A549 (cell line): ENCODE results near the gene SEMA5B. TPM values are rescaled to one million over a fixed set of nuclear protein-coding genes. Genes with fewer than 3 reads are reported as not detected.

Experiments
- ATAC-seq, 2 experiments: fragments of 200-7000 bp in 1 of 2; fragments of >200 bp in 1 of 2; cut with Nextera tagmentation in 1 of 2; cut with Tn5 transposase in 1 of 2; 3 replicates each; pipeline versions ENCODE4 v1.8.0 to v1.9.1; 2018 to 2020; ENCODE audit warnings: mild to moderate bottlenecking in 1 of 2, moderate library complexity in 1 of 2
- CTCF ChIA-PET: fragments of 300-600 bp; sonication (Branson Sonifier 250); formaldehyde crosslinking; extraction: SDS; loops from one replicate; lab custom pipeline; 2021; ENCODE audit warnings: antibody characterized with exemption, inconsistent platforms; lab: Yijun Ruan, JAX
- POLR2A ChIA-PET: fragments of 350-600 bp; formaldehyde crosslinking; extraction: SDS; loops from one replicate; lab custom pipeline; 2021; ENCODE audit warnings: antibody characterized with exemption, inconsistent platforms; lab: Yijun Ruan, JAX
- DNase-seq, 2 experiments: peaks; one replicate each; pipeline versions ENCODE4 v3.0.0 to v3.0.0-alpha.2; 2011 to 2016; ENCODE audit warnings: low read depth in 1 of 2, low spot score in 1 of 2
- FAIRE-seq: peaks from 2 replicates; lab custom pipeline; 2011; peaks lifted over from hg19 to GRCh38; lab: Jason Lieb, UNC
- H3K27ac ChIP-seq, 2 experiments: fragments of >200 bp; sonication (Bioruptor Twin); formaldehyde crosslinking; 3 replicates each; pipeline ENCODE4 v1.5.1; 2016 to 2017
- H3K4me1 ChIP-seq: fragments of >200 bp; sonication (Bioruptor Twin); formaldehyde crosslinking; 3 replicates; pipeline ENCODE4 v1.6.1; 2016
- H3K4me2 ChIP-seq: fragments of >200 bp; sonication (Bioruptor Twin); formaldehyde crosslinking; 3 replicates; pipeline ENCODE4 v1.6.1; 2016
- H3K4me3 ChIP-seq: fragments of >200 bp; sonication (Bioruptor Twin); formaldehyde crosslinking; 3 replicates; pipeline ENCODE4 v1.5.1; 2016
- H3K9me3 ChIP-seq: fragments of >200 bp; sonication (Bioruptor Twin); formaldehyde crosslinking; 3 replicates; pipeline ENCODE4 v1.6.1; 2016
- BHLHE40 ChIP-seq: IDR thresholded peaks from 2 replicates; pipeline ENCODE4 v1.6.1; 2012; ENCODE audit warnings: low read depth, low read length, inconsistent platforms
- CHD2 ChIP-seq: fragments of 150-350 bp; IDR thresholded peaks from 2 replicates; pipeline ENCODE4 v1.6.1; 2014; ENCODE audit warnings: low read length; ENCODE audit not compliant: partially characterized antibody
- CHD4 ChIP-seq: fragments of 200-600 bp; sonication (generic); IDR thresholded peaks from 2 replicates; pipeline ENCODE4 v1.6.1; 2016; ENCODE audit warnings: antibody characterized with exemption, mild to moderate bottlenecking, borderline replicate concordance
- FOXS1 ChIP-seq: fragments of 250-450 bp; sonication (Bioruptor Pico); IDR thresholded peaks from 2 replicates; pipeline ENCODE4 v1.5.0; 2020; ENCODE audit warnings: mild to moderate bottlenecking, moderate library complexity
- HOXB13 ChIP-seq: fragments of 250-450 bp; sonication (Bioruptor Pico); IDR thresholded peaks from 2 replicates; pipeline ENCODE4 v1.5.0; 2020; ENCODE audit warnings: low read depth, mild to moderate bottlenecking, moderate library complexity
- HOXB5 ChIP-seq: fragments of 250-450 bp; sonication (Bioruptor Pico); IDR thresholded peaks from 2 replicates; pipeline ENCODE4 v1.5.0; 2020; ENCODE audit warnings: mild to moderate bottlenecking, moderate library complexity
- JUNB ChIP-seq: fragments of >200 bp; sonication (Bioruptor Twin); formaldehyde crosslinking; IDR thresholded peaks from 2 replicates; pipeline ENCODE4 v1.6.1; 2016
- KDM5A ChIP-seq: fragments of 200-600 bp; sonication (generic); IDR thresholded peaks from 2 replicates; pipeline ENCODE4 v1.6.1; 2016; ENCODE audit warnings: antibody characterized with exemption, mild to moderate bottlenecking
- MAX ChIP-seq: IDR thresholded peaks from 2 replicates; pipeline ENCODE4 v1.6.1; 2012
- MYC ChIP-seq: IDR thresholded peaks from 2 replicates; pipeline ENCODE4 v1.6.1; 2012; ENCODE audit warnings: mild to moderate bottlenecking, inconsistent platforms, low read length, improper control_type of control experiment, borderline replicate concordance
- NFE2L2 ChIP-seq: fragments of 150-350 bp; conservative IDR thresholded peaks from 2 replicates; pipeline ENCODE4 v1.6.1; 2014; ENCODE audit warnings: low read length
- NR3C1 ChIP-seq: fragments of >200 bp; sonication (Bioruptor Twin); formaldehyde crosslinking; IDR thresholded peaks from 3 replicates; pipeline ENCODE4 v1.6.1; 2017
- PHF8 ChIP-seq: fragments of 200-600 bp; sonication (generic); IDR thresholded peaks from 2 replicates; pipeline ENCODE4 v1.6.1; 2016; ENCODE audit warnings: low read depth, mild to moderate bottlenecking, antibody characterized with exemption, moderate library complexity, borderline replicate concordance
- POLR2A ChIP-seq: IDR thresholded peaks from 2 replicates; pipeline ENCODE4 v1.6.1; 2012; ENCODE audit warnings: mild to moderate bottlenecking, low read length
- POLR2AphosphoS2 ChIP-seq: conservative IDR thresholded peaks from 2 replicates; pipeline ENCODE4 v1.6.1; 2012; ENCODE audit warnings: low read length, improper control_type of control experiment, inconsistent platforms
- RAD21 ChIP-seq, 2 experiments: fragments of >200 bp in 1 of 2; sonication (Bioruptor Twin) in 1 of 2; formaldehyde crosslinking in 1 of 2; IDR thresholded peaks in 1 of 2; conservative IDR thresholded peaks in 1 of 2; 2 replicates in 1 of 2; 3 replicates in 1 of 2; pipeline ENCODE4 v1.6.1; 2012 to 2018; ENCODE audit warnings: inconsistent platforms in 1 of 2
- RARB ChIP-seq: fragments of 250-450 bp; sonication (Bioruptor Pico); IDR thresholded peaks from 2 replicates; pipeline ENCODE4 v1.8.0; 2021; ENCODE audit warnings: mild to moderate bottlenecking, moderate library complexity
- RCOR1 ChIP-seq: fragments of 150-350 bp; IDR thresholded peaks from 2 replicates; pipeline ENCODE4 v1.6.1; 2014; ENCODE audit warnings: antibody characterized with exemption, low read length, low read depth
- TP53 ChIP-seq: fragments of 250-450 bp; sonication (Bioruptor Pico); IDR thresholded peaks from 2 replicates; pipeline ENCODE4 v1.5.0; 2021; ENCODE audit warnings: mild to moderate bottlenecking, moderate library complexity
- ZFP36 ChIP-seq: fragments of 450-650 bp; IDR thresholded peaks from 2 replicates; pipeline ENCODE4 v1.6.1; 2014; ENCODE audit warnings: borderline replicate concordance; ENCODE audit not compliant: partially characterized antibody
- WGBS: methylation state at CpG from one replicate; pipeline ENCODE4 v1.1.6; 2017; ENCODE audit errors: missing lambda C conversion rate; 5-methylcytosine and 5-hydroxymethylcytosine counted together
- polyA plus RNA-seq, 4 experiments: library from polyadenylated mRNA; depleted of rRNA in 3 of 4; stranded (reverse); fragments of >200 nt; fragmentation: RNase III in 1 of 4; extraction: RNeasy Plus Mini Kit Qiagen cat#74134 plus additional on column Dnase treatment in 1 of 4; gene quantifications; 2 replicates in 3 of 4; 3 replicates in 1 of 4; pipeline ENCODE4 v1.2.3, GENCODE V29; 2011 to 2017
- TF ChIP-seq, protein P1 (sequence below): fragments of >200 bp; sonication (Bioruptor Twin); formaldehyde crosslinking; IDR thresholded peaks from 3 replicates; pipeline ENCODE4 v1.5.1; 2016
- TF ChIP-seq, protein P2 (sequence below): fragments of 250-450 bp; sonication (Bioruptor Pico); IDR thresholded peaks from 2 replicates; pipeline ENCODE4 v1.5.0; 2021; ENCODE audit warnings: mild to moderate bottlenecking, moderate library complexity, borderline replicate concordance
- TF ChIP-seq, protein P3 (sequence below): fragments of 450-650 bp; IDR thresholded peaks from 2 replicates; pipeline ENCODE4 v1.6.1; 2014; ENCODE audit warnings: antibody characterized with exemption
- TF ChIP-seq, protein P4 (sequence below): fragments of 250-450 bp; sonication (Bioruptor Pico); IDR thresholded peaks from 2 replicates; pipeline ENCODE4 v1.5.0; 2020; ENCODE audit warnings: low read depth, mild to moderate bottlenecking, moderate library complexity

SEMA5B gene
- polyA plus RNA-seq, 2 of the 4 experiments (the other 2 are of a cell fraction), result 0.03 TPM; not detected in 1

- Histone ChIP-seq H3K4me2 (no peak overlapping the region), H3K4me1 (no peaks in the 10 kb centered on the region), H3K4me3 (no peak overlapping the region), H3K27ac (no peak overlapping the region), H3K9me3 (no peaks in the 10 kb centered on the region)
- ChIA-PET POLR2A (no interaction called here), CTCF (no interaction called here)
- no peak for DNase-seq
- no peak for TF ChIP-seq NR3C1
- TF ChIP-seq POLR2A, result no peak
- no peak for FAIRE-seq
- 34% methylated on average over 8 of the region's 8 CpGs for WGBS
- no peak for ATAC-seq
These were observed 25.3 kb downstream of the SEMA5B start for GRCh38 chr3:123002100-123002748.

DNA sequence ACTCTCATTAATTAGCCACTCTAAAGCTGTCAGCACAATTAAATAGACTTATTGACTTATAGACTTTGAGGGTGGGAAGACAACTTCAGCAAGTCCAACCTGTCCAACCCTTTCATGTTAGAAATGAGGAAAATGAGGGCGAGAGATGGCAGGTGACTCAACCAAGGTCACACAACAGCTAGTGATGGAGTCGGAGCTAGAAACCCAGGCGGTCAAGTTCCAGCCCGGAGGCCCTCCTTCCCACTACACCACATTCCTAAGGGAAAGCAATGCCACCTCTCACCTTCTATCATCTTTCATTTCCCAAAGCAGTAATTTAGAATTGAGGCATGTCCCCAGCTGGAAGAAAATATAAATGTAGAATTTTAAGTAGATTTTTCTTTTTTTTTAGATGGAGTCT, 28.7 kb downstream of the SEMA5B start:
- H3K4me3 ChIP-seq, result no peak overlapping the region
- WGBS, result 68% methylated on average over 4 of the region's 4 CpGs
- FAIRE-seq (no peak), ATAC-seq (no peak)
- TF ChIP-seq JUNB (no peak), POLR2AphosphoS2 (no peak), RARB (CRISPR knock-in tag) (no peak), ZFP36 (no peak), POLR2A (no peak), TP53 (CRISPR knock-in tag) (no peak), NFE2L2 (no peak), HOXB5 (CRISPR knock-in tag) (no peak), MAX (no peak), RAD21 (conservative IDR thresholded peaks at IDR 0.05 in 1 of 2, IDR thresholded peaks at IDR 0.05 in 1 of 2) (no peak), KDM5A (no peak)
- TF ChIP-seq, protein P1, sequence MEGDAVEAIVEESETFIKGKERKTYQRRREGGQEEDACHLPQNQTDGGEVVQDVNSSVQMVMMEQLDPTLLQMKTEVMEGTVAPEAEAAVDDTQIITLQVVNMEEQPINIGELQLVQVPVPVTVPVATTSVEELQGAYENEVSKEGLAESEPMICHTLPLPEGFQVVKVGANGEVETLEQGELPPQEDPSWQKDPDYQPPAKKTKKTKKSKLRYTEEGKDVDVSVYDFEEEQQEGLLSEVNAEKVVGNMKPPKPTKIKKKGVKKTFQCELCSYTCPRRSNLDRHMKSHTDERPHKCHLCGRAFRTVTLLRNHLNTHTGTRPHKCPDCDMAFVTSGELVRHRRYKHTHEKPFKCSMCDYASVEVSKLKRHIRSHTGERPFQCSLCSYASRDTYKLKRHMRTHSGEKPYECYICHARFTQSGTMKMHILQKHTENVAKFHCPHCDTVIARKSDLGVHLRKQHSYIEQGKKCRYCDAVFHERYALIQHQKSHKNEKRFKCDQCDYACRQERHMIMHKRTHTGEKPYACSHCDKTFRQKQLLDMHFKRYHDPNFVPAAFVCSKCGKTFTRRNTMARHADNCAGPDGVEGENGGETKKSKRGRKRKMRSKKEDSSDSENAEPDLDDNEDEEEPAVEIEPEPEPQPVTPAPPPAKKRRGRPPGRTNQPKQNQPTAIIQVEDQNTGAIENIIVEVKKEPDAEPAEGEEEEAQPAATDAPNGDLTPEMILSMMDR, result no peak
- TF ChIP-seq, protein P2, sequence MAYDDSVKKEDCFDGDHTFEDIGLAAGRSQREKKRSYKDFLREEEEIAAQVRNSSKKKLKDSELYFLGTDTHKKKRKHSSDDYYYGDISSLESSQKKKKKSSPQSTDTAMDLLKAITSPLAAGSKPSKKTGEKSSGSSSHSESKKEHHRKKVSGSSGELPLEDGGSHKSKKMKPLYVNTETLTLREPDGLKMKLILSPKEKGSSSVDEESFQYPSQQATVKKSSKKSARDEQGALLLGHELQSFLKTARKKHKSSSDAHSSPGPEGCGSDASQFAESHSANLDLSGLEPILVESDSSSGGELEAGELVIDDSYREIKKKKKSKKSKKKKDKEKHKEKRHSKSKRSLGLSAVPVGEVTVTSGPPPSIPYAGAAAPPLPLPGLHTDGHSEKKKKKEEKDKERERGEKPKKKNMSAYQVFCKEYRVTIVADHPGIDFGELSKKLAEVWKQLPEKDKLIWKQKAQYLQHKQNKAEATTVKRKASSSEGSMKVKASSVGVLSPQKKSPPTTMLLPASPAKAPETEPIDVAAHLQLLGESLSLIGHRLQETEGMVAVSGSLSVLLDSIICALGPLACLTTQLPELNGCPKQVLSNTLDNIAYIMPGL (CRISPR knock-in tag), result no peak
- TF ChIP-seq, protein P3, sequence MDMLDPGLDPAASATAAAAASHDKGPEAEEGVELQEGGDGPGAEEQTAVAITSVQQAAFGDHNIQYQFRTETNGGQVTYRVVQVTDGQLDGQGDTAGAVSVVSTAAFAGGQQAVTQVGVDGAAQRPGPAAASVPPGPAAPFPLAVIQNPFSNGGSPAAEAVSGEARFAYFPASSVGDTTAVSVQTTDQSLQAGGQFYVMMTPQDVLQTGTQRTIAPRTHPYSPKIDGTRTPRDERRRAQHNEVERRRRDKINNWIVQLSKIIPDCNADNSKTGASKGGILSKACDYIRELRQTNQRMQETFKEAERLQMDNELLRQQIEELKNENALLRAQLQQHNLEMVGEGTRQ, result no peak
- TF ChIP-seq, protein P4, sequence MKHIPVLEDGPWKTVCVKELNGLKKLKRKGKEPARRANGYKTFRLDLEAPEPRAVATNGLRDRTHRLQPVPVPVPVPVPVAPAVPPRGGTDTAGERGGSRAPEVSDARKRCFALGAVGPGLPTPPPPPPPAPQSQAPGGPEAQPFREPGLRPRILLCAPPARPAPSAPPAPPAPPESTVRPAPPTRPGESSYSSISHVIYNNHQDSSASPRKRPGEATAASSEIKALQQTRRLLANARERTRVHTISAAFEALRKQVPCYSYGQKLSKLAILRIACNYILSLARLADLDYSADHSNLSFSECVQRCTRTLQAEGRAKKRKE (CRISPR knock-in tag), result no peak
- TF ChIP-seq, all 56 proteins: peak for 0
- Histone ChIP-seq H3K4me1 (no peaks in the 10 kb centered on the region), H3K4me2 (no peak overlapping the region), H3K27ac (no peak overlapping the region), H3K9me3 (no peaks in the 10 kb centered on the region)
- DNase-seq, result no peak
- ChIA-PET POLR2A (no interaction called here), CTCF (interaction anchor here (0.6 to 1.5 kb wide), 4 partner anchors 13 to 449 kb away, joined by 3 to 4 read pairs (median 4); no protein-coding TSS in a partner anchor)

- POLR2A ChIA-PET, result no interaction called here
- 87% methylated on average over 4 of the region's 7 CpGs for WGBS
- no peak overlapping the region for H3K27ac ChIP-seq
- no peak overlapping the region for H3K4me3 ChIP-seq
- DNase-seq (no peak), ATAC-seq (no peak), FAIRE-seq (no peak)
- H3K4me2 ChIP-seq, result no peak overlapping the region
- no peaks in the 10 kb centered on the region for H3K4me1 ChIP-seq
- CTCF ChIA-PET, result interaction anchor here (0.9 to 1.5 kb wide), 5 partner anchors 12 to 399 kb away, joined by 3 to 4 read pairs (median 3); no protein-coding TSS in a partner anchor
- no peaks in the 10 kb centered on the region for H3K9me3 ChIP-seq
- TF ChIP-seq ZFP36, result no peak
- TF ChIP-seq CHD2, result no peak
- no peak for TF ChIP-seq MYC
- no peak for TF ChIP-seq BHLHE40
- no peak for TF ChIP-seq KDM5A
- no peak for TF ChIP-seq RCOR1
- no peak for TF ChIP-seq PHF8
- no peak for TF ChIP-seq NR3C1
- TF ChIP-seq CHD4, result no peak
- no peak for TF ChIP-seq HOXB13 (CRISPR knock-in tag)
- no peak for TF ChIP-seq FOXS1
These were observed 29.4 kb downstream of the SEMA5B start for GRCh38 chr3:122998206-122998605.
